GM12873 (cell line): Measurements from ENCODE around the gene TGFB1I1.

Source experiments
- CTCF ChIP-seq: IDR thresholded peaks from 2 replicates; pipeline ENCODE4 v1.5.1; 2012; ENCODE audit warnings: low read depth, mild to moderate bottlenecking, moderate library complexity, low read length, control low read depth; ENCODE audit not compliant: insufficient read depth; ENCODE audit errors: missing control alignments

TGFB1I1 gene

DNA sequence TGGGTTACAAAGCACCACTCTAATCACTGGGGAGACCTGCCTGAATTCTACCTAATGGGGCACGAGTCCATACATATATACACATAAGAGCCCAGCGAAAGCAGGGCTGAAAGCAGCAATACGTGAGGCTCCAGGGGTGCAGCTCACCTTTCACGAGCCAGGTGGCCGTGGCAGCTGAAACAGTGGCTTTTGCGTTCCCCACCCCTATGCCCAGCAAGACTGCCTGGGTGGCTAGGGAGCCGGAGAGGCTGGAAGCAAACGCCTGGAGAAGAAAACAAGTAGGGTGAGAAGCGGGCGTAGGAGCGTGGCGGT is 35.6 kb downstream of the TGFB1I1 start:
- no peak for TF ChIP-seq CTCF

DNA sequence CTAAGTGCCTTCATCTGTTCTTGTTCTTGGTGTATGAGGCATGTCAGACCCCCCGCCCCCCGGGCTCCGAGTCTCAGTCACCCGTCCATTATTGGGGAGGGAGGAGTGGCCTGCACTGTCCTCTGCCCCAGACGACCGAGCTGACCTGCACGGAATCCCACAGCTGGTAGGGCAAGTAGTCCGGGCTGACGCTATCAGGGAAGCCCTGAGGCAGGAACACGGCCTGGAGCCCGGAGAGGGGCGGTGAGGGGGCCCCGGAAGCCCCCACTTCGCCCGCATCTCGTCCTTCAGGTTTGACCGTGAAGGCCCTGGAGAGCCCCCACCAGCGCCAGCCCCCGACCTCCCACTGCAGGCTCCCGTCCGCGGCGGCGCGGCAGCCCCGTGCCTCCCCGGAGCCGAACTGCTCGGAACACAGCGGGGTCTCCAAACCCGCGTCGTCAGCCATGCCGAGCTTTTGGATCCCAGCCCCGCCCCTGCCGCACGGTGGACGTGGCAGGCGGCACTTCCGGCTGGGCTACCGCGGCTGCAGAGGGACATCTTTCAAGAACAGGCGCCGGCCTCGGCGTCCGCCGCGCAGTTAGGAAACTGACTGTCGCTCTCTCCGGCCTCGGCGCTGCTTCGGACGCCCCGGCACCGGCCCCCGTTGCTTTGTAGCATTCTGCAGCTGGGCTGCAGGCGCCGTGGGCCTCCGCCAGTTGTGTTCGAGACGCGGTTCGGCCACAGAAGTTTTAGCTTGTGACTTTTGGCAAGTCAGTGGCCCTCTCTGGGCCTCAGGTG is 36.2 kb downstream of the TGFB1I1 start, which contains the start of gene RUSF1:
RUSF1 (minus strand) TSS at position 463 of the 777 bp plus-strand sequence; CDS start at position 445, 18 bp downstream.
- no peak for TF ChIP-seq CTCF

- no peak for TF ChIP-seq CTCF
Observed at GRCh38 chr16:31508706-31509195, 36.8 kb downstream of the TGFB1I1 start.

DNA sequence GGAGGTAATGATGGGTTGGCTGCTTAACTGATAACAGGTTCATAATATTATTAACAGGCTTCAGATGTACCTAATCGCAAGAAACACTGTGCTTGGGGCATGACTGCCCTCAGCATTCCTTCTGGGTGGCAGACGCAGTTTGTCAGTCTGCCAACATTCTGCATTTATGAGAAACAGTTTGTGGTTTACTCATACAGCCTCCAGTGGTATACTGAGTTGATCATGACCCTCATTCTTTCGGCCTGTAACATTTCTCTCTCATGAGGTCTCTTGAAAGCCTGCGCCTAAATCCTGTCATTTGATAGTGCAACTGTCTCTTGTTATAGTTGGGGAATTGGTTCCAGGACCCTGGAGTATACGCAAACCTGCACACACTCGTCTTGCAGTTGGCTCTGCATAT is 41.2 kb downstream of the TGFB1I1 start:
- no peak for TF ChIP-seq CTCF

GRCh38 chr16:31513884-31514283 is 41.9 kb downstream of the TGFB1I1 start:
- no peak for TF ChIP-seq CTCF

- no peak for TF ChIP-seq CTCF
Observed at GRCh38 chr16:31517800-31518402, 45.9 kb downstream of the TGFB1I1 start.

GRCh38 chr16:31519759-31520431 is 47.9 kb downstream of the TGFB1I1 start:
- no peak for TF ChIP-seq CTCF
